ENCODE data around the gene C12orf75.
A peak's percentile ranks its signal among the peaks of the same experiment; 100 is the strongest.

The C12orf75 gene

GRCh38 chr12:105382771-105383622, 52.5 kb downstream of the C12orf75 start:
- DNase-seq (ENCODE audit: insufficient read length, low spot score), result peak; percentile 57
- TF ChIP-seq, protein P1, sequence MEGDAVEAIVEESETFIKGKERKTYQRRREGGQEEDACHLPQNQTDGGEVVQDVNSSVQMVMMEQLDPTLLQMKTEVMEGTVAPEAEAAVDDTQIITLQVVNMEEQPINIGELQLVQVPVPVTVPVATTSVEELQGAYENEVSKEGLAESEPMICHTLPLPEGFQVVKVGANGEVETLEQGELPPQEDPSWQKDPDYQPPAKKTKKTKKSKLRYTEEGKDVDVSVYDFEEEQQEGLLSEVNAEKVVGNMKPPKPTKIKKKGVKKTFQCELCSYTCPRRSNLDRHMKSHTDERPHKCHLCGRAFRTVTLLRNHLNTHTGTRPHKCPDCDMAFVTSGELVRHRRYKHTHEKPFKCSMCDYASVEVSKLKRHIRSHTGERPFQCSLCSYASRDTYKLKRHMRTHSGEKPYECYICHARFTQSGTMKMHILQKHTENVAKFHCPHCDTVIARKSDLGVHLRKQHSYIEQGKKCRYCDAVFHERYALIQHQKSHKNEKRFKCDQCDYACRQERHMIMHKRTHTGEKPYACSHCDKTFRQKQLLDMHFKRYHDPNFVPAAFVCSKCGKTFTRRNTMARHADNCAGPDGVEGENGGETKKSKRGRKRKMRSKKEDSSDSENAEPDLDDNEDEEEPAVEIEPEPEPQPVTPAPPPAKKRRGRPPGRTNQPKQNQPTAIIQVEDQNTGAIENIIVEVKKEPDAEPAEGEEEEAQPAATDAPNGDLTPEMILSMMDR (IDR thresholded peaks at IDR 0.05; ENCODE audit: insufficient read depth, missing control alignments), result peak; percentile 90
- FAIRE-seq, result no peak

GRCh38 chr12:105384220-105384619, 53.7 kb downstream of the C12orf75 start:
- FAIRE-seq (no peak), DNase-seq (ENCODE audit: insufficient read length, low spot score) (no peak)
- TF ChIP-seq, protein P1 (IDR thresholded peaks at IDR 0.05; ENCODE audit: insufficient read depth, missing control alignments), result no peak

DNA sequence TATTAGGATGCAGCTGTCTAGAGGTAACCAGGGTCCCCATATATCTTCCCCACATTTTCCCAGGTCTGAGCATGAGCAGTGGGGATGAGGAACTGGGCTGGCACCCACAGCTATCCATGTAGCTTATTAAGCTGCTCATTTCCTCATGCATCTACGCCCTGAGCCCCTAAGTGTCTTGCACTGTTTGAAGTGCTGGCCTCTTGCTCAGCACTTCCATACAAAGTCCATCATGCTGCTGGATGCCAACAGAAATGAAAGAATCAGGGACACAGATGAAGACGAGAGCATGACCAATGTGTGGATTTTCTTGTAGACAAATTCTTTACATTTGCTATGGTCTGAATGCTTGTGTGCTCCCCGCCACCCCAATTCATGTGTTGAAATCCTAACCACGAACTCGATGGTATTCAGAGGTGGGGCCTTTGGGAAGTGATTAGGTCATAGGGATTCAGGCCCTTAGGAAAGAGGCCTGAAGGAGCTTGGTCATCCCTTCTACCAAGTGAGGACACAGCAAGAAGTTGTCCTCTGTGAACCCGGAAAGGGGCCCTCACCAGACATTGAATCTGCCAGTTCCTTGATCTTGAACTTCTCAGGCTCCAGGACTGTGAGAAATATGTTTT, 54.5 kb downstream of the C12orf75 start:
- TF ChIP-seq, protein P1 (IDR thresholded peaks at IDR 0.05; ENCODE audit: insufficient read depth, missing control alignments), result no peak
- DNase-seq (ENCODE audit: insufficient read length, low spot score) (no peak), FAIRE-seq (no peak)

GRCh38 chr12:105386431-105386830, 55.9 kb downstream of the C12orf75 start:
- FAIRE-seq, result no peak
- DNase-seq (ENCODE audit: insufficient read length, low spot score), result no peak
- TF ChIP-seq, protein P1 (IDR thresholded peaks at IDR 0.05; ENCODE audit: insufficient read depth, missing control alignments), result no peak

GRCh38 chr12:105391231-105391630, 60.7 kb downstream of the C12orf75 start:
- TF ChIP-seq, protein P1 (IDR thresholded peaks at IDR 0.05; ENCODE audit: insufficient read depth, missing control alignments), result no peak
- no peak for FAIRE-seq
- no peak for DNase-seq (ENCODE audit: insufficient read length, low spot score)

- FAIRE-seq, result no peak
- TF ChIP-seq, protein P1 (IDR thresholded peaks at IDR 0.05; ENCODE audit: insufficient read depth, missing control alignments), result no peak
- DNase-seq (ENCODE audit: insufficient read length, low spot score), result no peak
Observed at GRCh38 chr12:105393587-105393986, 63.1 kb downstream of the C12orf75 start.

DNA sequence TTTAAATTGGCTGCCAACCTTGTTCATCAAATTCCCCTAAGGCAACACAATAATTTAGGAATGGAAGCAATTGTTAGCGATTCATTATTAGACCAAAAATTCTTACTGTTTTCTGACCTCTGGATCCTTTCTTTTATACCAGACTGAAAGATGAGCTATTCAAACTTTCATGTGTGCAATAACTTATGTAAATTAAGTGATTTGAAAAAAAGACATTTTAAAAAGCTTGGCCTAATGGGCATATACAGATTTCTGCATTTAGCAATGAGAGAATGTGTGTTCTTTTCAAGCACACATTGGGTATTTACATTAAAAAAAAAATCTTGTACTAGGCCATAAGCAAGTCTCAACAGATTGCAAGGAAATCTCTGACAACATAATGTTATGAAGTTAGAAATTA, 65.5 kb downstream of the C12orf75 start:
- DNase-seq (ENCODE audit: insufficient read length, low spot score) (no peak), FAIRE-seq (no peak)
- TF ChIP-seq, protein P1 (IDR thresholded peaks at IDR 0.05; ENCODE audit: insufficient read depth, missing control alignments), result no peak
